Type B pancreatic cell (in vitro differentiated cells): ENCODE measurements around the gene PDIA4. TPM values are rescaled to one million over a fixed set of nuclear protein-coding genes. Genes with fewer than 3 reads are reported as not detected.

ENCODE experiments used
- DNase-seq: peaks from one replicate; pipeline ENCODE4 v3.0.0; 2021; ENCODE audit warnings: mixed read lengths; ENCODE audit not compliant: unreplicated experiment; ENCODE audit errors: extremely low spot score
- H3K27ac Mint-ChIP-seq: 2 replicates; pipeline ENCODE4 v1.8.0; 2021; ENCODE audit warnings: mild to moderate bottlenecking, mixed read lengths
- H3K27me3 Mint-ChIP-seq: 2 replicates; pipeline ENCODE4 v1.8.0; 2021; ENCODE audit warnings: mixed read lengths
- H3K36me3 Mint-ChIP-seq: 2 replicates; pipeline ENCODE4 v1.8.0; 2021; ENCODE audit warnings: mixed read lengths
- H3K4me1 Mint-ChIP-seq: one replicate; pipeline ENCODE4 v1.8.0; 2021; ENCODE audit warnings: mixed read lengths; ENCODE audit not compliant: unreplicated experiment
- H3K4me3 Mint-ChIP-seq: 2 replicates; pipeline ENCODE4 v1.8.0; 2021; ENCODE audit warnings: mild to moderate bottlenecking, mixed read lengths
- H3K9me3 Mint-ChIP-seq: 2 replicates; pipeline ENCODE4 v1.8.0; 2021; ENCODE audit warnings: mixed read lengths
- total RNA-seq: library from RNA; stranded (reverse); gene quantifications from 2 replicates; pipeline ENCODE4 v1.2.1, GENCODE V29; 2021; ENCODE audit warnings: low replicate concordance
- TF ChIP-seq, protein P1 (sequence below): fragments of 200-600 bp; sonication (generic); conservative IDR thresholded peaks from 2 replicates; pipeline ENCODE4 v1.5.0; 2021; ENCODE audit warnings: antibody characterized with exemption, mild to moderate bottlenecking

PDIA4 gene
- total RNA-seq, 1 donor from 2014 or later = 209 TPM

- H3K27me3 Mint-ChIP-seq = no peaks in the 10 kb centered on the region
- H3K9me3 Mint-ChIP-seq = no peaks in the 10 kb centered on the region
- peaks cover 25% of the 10 kb centered on the region for H3K36me3 Mint-ChIP-seq
- TF ChIP-seq, protein P1, sequence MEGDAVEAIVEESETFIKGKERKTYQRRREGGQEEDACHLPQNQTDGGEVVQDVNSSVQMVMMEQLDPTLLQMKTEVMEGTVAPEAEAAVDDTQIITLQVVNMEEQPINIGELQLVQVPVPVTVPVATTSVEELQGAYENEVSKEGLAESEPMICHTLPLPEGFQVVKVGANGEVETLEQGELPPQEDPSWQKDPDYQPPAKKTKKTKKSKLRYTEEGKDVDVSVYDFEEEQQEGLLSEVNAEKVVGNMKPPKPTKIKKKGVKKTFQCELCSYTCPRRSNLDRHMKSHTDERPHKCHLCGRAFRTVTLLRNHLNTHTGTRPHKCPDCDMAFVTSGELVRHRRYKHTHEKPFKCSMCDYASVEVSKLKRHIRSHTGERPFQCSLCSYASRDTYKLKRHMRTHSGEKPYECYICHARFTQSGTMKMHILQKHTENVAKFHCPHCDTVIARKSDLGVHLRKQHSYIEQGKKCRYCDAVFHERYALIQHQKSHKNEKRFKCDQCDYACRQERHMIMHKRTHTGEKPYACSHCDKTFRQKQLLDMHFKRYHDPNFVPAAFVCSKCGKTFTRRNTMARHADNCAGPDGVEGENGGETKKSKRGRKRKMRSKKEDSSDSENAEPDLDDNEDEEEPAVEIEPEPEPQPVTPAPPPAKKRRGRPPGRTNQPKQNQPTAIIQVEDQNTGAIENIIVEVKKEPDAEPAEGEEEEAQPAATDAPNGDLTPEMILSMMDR = no peak
- no peak for DNase-seq
- H3K4me3 Mint-ChIP-seq = no peak overlapping the region
- no peak overlapping the region for H3K27ac Mint-ChIP-seq
- H3K4me1 Mint-ChIP-seq = no peaks in the 10 kb centered on the region
Measured at GRCh38 chr7:149010451-149010850, 17.9 kb downstream of the PDIA4 start.

- no peaks in the 10 kb centered on the region for H3K4me1 Mint-ChIP-seq
- TF ChIP-seq, protein P1 = no peak
- no peaks in the 10 kb centered on the region for H3K27me3 Mint-ChIP-seq
- H3K9me3 Mint-ChIP-seq = no peaks in the 10 kb centered on the region
- peaks cover 23% of the 10 kb centered on the region for H3K36me3 Mint-ChIP-seq
- H3K4me3 Mint-ChIP-seq = no peak overlapping the region
- no peak overlapping the region for H3K27ac Mint-ChIP-seq
- no peak for DNase-seq
Measured at GRCh38 chr7:149009527-149009926, 18.8 kb downstream of the PDIA4 start.

DNA sequence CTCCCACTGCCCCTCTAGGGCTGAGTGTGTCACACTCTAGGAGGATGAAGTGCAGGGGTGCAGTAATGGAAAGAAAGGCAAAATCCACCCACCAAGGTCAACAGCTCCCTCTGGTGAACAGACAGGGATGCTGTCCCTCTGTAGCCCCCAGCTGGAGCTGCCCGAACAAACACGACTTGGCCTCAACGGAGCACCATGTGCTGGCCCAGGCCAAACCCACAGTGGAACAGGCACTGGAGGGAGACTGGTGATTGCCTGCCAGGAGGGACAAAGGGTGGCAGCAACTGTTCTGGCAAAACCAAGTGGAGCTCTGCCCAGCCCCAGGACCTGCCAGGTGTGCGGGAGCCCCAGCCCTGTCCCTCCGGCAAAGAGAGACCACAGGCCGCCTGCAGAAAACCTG lies 20.7 kb downstream of the PDIA4 start:
- no peak for DNase-seq
- Mint-ChIP-seq H3K27me3 (no peaks in the 10 kb centered on the region), H3K27ac (no peak overlapping the region), H3K9me3 (no peaks in the 10 kb centered on the region), H3K36me3 (peaks cover 22% of the 10 kb centered on the region), H3K4me1 (no peaks in the 10 kb centered on the region), H3K4me3 (no peak overlapping the region)
- TF ChIP-seq, protein P1 = peak; percentile 22

GRCh38 chr7:149007146-149007545 lies 21.2 kb downstream of the PDIA4 start:
- Mint-ChIP-seq H3K36me3 (peaks cover 18% of the 10 kb centered on the region), H3K27ac (no peak overlapping the region), H3K4me3 (no peak overlapping the region)

DNA sequence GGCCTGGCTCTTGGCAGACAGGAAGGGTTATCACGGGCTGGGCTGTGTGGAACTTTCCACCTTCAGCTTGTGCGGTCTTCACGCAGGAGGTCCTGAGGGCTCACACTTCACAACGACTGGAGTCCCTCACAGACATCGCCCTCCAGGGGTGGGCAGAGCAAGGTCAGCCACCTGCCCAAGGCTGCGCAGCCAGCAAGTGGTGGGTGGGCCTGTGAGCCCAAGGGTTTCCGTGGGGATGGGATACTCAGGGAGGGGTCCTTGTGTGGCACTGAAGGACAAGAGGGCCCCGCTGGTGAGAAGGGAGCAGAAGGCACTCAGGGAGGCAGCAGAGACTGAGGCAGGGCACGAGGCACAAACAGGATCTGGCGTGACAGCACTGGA lies 22.0 kb downstream of the PDIA4 start:
- Mint-ChIP-seq H3K9me3 (no peaks in the 10 kb centered on the region), H3K27me3 (no peaks in the 10 kb centered on the region), H3K36me3 (peaks cover 16% of the 10 kb centered on the region), H3K4me3 (no peak overlapping the region), H3K27ac (no peak overlapping the region), H3K4me1 (peaks cover 4% of the 10 kb centered on the region)
- no peak for DNase-seq
- TF ChIP-seq, protein P1 = no peak

More at GRCh38 chr7:149007146-149007545, 21.2 kb downstream of the PDIA4 start:
- no peaks in the 10 kb centered on the region for H3K9me3 Mint-ChIP-seq
- H3K27me3 Mint-ChIP-seq = no peaks in the 10 kb centered on the region
- no peak for DNase-seq
- H3K4me1 Mint-ChIP-seq = no peaks in the 10 kb centered on the region
- TF ChIP-seq, protein P1 = no peak
